Endothelial cell of umbilical vein (primary cell): ENCODE results near the gene PTPRF. TPM values are rescaled to one million over a fixed set of nuclear protein-coding genes. Genes with fewer than 3 reads are reported as not detected.

ENCODE experiments used
- BruUV-seq: library from RNA; stranded (reverse); fragments of 400-500 nt; replicated peaks from 2 replicates; lab custom pipeline; 2021; lab: Mats Ljungman, UMichigan
- CTCF ChIA-PET: fragments of 300-600, 350-600 bp; sonication (Branson Sonifier 250); formaldehyde crosslinking; loops from one replicate; lab custom pipeline; 2021; ENCODE audit warnings: antibody characterized with exemption, inconsistent platforms; lab: Charles Lee
- POLR2A ChIA-PET: fragments of 300-600, 350-600 bp; sonication (Branson Sonifier 250); formaldehyde crosslinking; loops from one replicate; lab custom pipeline; 2021; ENCODE audit warnings: antibody characterized with exemption, inconsistent platforms; lab: Charles Lee
- DNase-seq: peaks from one replicate; pipeline ENCODE4 v3.0.0-alpha.2; 2011; ENCODE audit warnings: low read depth, low spot score
- FAIRE-seq: peaks from 2 replicates; lab custom pipeline; 2011; peaks lifted over from hg19 to GRCh38; lab: Jason Lieb, UNC
- H2AFZ ChIP-seq: 2 replicates; pipeline ENCODE4 v1.6.0; 2012; ENCODE audit warnings: low read depth, low read length, control low read depth, inconsistent platforms
- H3K27ac ChIP-seq: 2 replicates; pipeline ENCODE4 v1.5.1; 2011; ENCODE audit warnings: low read depth, mild to moderate bottlenecking, control low read depth, low read length, moderate library complexity; ENCODE audit not compliant: insufficient read depth
- H3K27me3 ChIP-seq, 2 experiments: 2 replicates each; pipeline versions ENCODE4 v1.6.0 to v1.6.1; 2011; ENCODE audit warnings: low read length in 2 of 2, mixed read lengths in 1 of 2; ENCODE audit not compliant: control insufficient read depth in 2 of 2, insufficient read depth in 2 of 2
- H3K36me3 ChIP-seq, 2 experiments: 2 replicates in 1 of 2; 3 replicates in 1 of 2; pipeline ENCODE4 v1.5.1; 2011; ENCODE audit warnings: low read length in 2 of 2, mild to moderate bottlenecking in 1 of 2, moderate library complexity in 1 of 2; ENCODE audit not compliant: control insufficient read depth in 2 of 2, insufficient read depth in 2 of 2; ENCODE audit errors: extremely low read depth in 1 of 2
- H3K4me1 ChIP-seq: 3 replicates; pipeline ENCODE4 v1.5.1; 2011; ENCODE audit warnings: mild to moderate bottlenecking, low read length; ENCODE audit not compliant: control insufficient read depth, insufficient read depth; ENCODE audit errors: extremely low read depth
- H3K4me2 ChIP-seq: 2 replicates; pipeline ENCODE4 v1.6.1; 2011; ENCODE audit warnings: low read length, control low read depth, mixed read lengths; ENCODE audit not compliant: insufficient read depth
- H3K4me3 ChIP-seq, 3 experiments: fragments of 200-600 bp in 1 of 3; sonication (generic), shearing (Covaris generic) in 1 of 3; replicated peaks in 1 of 3; 2 replicates each; pipeline ENCODE4 v1.5.1; 2011 to 2016; ENCODE audit warnings: control low read depth in 3 of 3, low read length in 3 of 3, mild to moderate bottlenecking in 2 of 3, inconsistent platforms in 1 of 3, low read depth in 1 of 3, moderate library complexity in 1 of 3; ENCODE audit not compliant: insufficient read depth in 1 of 3
- H3K79me2 ChIP-seq: 2 replicates; pipeline ENCODE4 v1.6.0; 2012; ENCODE audit warnings: low read length, inconsistent platforms; ENCODE audit not compliant: control insufficient read depth, insufficient read depth
- H3K9ac ChIP-seq: replicated peaks from 2 replicates; pipeline ENCODE3; 2011; ENCODE audit warnings: low read length, control low read depth; ENCODE audit not compliant: insufficient read depth; ENCODE audit errors: extremely low read depth
- H3K9me1 ChIP-seq: replicated peaks from 3 replicates; pipeline ENCODE4 v1.6.0; 2011; ENCODE audit warnings: mild to moderate bottlenecking, low read length; ENCODE audit not compliant: control insufficient read depth, insufficient read depth; ENCODE audit errors: extremely low read depth
- H3K9me3 ChIP-seq: replicated peaks from 2 replicates; pipeline ENCODE4 v1.5.1; 2012; ENCODE audit warnings: low read length, inconsistent platforms; ENCODE audit not compliant: control insufficient read depth, insufficient read depth
- H4K20me1 ChIP-seq: replicated peaks from 2 replicates; pipeline ENCODE3; 2011; ENCODE audit warnings: mild to moderate bottlenecking, low read length; ENCODE audit not compliant: control insufficient read depth, insufficient read depth; ENCODE audit errors: extremely low read depth
- CTCF ChIP-seq, 2 donors: IDR thresholded peaks; 1 replicate in 1 of 2; 2 replicates in 1 of 2; pipeline ENCODE4 v1.5.1; 2011; ENCODE audit warnings: low read length in 2 of 2, mild to moderate bottlenecking in 2 of 2, moderate library complexity in 2 of 2, control low read depth in 1 of 2, inconsistent platforms in 1 of 2, low read depth in 1 of 2; ENCODE audit not compliant: insufficient read depth in 1 of 2; ENCODE audit errors: extremely low read depth in 1 of 2
- EZH2 ChIP-seq: IDR thresholded peaks from 2 replicates; pipeline ENCODE4 v1.6.1; 2012; ENCODE audit warnings: borderline replicate concordance, low read depth, mild to moderate bottlenecking, moderate library complexity, low read length, inconsistent platforms; ENCODE audit not compliant: severe bottlenecking
- FOS ChIP-seq: IDR thresholded peaks from 2 replicates; pipeline ENCODE4 v1.6.1; 2011; ENCODE audit warnings: mild to moderate bottlenecking, low read length, moderate library complexity, borderline replicate concordance; ENCODE audit not compliant: insufficient read depth
- GATA2 ChIP-seq: IDR thresholded peaks from 2 replicates; pipeline ENCODE4 v1.7.0; 2011; ENCODE audit warnings: low read depth, mild to moderate bottlenecking, moderate library complexity, mixed read lengths, low read length; ENCODE audit not compliant: insufficient read length, insufficient read depth
- JUN ChIP-seq: IDR thresholded peaks from 2 replicates; pipeline ENCODE4 v1.6.1; 2011; ENCODE audit warnings: borderline replicate concordance, low read depth; ENCODE audit not compliant: insufficient read length, insufficient read depth
- MYC ChIP-seq: IDR thresholded peaks from one replicate; pipeline ENCODE4 v1.6.1; 2011; ENCODE audit warnings: mild to moderate bottlenecking, low read depth, low read length
- POLR2A ChIP-seq: IDR thresholded peaks from 2 replicates; pipeline ENCODE4 v1.6.1; 2012; ENCODE audit warnings: low read depth, mild to moderate bottlenecking, control low read depth, low read length
- POLR2AphosphoS5 ChIP-seq: IDR thresholded peaks from 2 replicates; pipeline ENCODE4 v1.6.1; 2012; ENCODE audit warnings: low read depth, mild to moderate bottlenecking, control low read depth, low read length, moderate library complexity; ENCODE audit not compliant: insufficient read depth
- dilution Hi-C: fragments of 300-500 bp; cut with MboI; formaldehyde crosslinking; loops from one replicate; pipeline ENCODE4 v1.15.0; 2019; ENCODE audit warnings: low sequenced_read_pairs; ENCODE audit not compliant: extremely low pct_ligation_motif_present
- intact Hi-C: fragments of 100-400 bp; cut with micrococcal nuclease; formaldehyde crosslinking; loops from one replicate; pipeline ENCODE4 v1.10.0; 2022
- polyA plus RNA-seq, 4 experiments: library from polyadenylated mRNA; depleted of rRNA in 3 of 4; stranded (reverse) in 3 of 4; unstranded in 1 of 4; fragments of >200 nt; gene quantifications; 2 replicates each; pipeline versions ENCODE4 v1.2.1 to v1.2.3, GENCODE V29; 2011 to 2012; ENCODE audit warnings: missing spikeins in 1 of 4
- total RNA-seq: library from RNA; stranded (reverse); gene quantifications from 2 replicates; pipeline ENCODE4 v1.2.3, GENCODE V29; 2021
- TF ChIP-seq, protein P1 (sequence below): IDR thresholded peaks from 2 replicates; pipeline ENCODE4 v1.6.1; 2011; ENCODE audit not compliant: insufficient read depth, insufficient read length

PTPRF gene
- total and polyA plus RNA-seq, 2 donors (not counting 3 experiments of a cell fraction or from before 2014, with no cell fraction given): 217 to 338 TPM

- BruUV-seq: no TSS peak
- H2AFZ ChIP-seq: no peak overlapping the region
- H3K36me3 ChIP-seq: peaks cover 0 to 19% of the 10 kb centered on the region in 2 experiments
- no peaks in the 10 kb centered on the region for H4K20me1 ChIP-seq
- no peak for FAIRE-seq
- peaks cover 31% of the 10 kb centered on the region for H3K79me2 ChIP-seq
- no peak overlapping the region for H3K4me3 ChIP-seq
- no peak for TF ChIP-seq MYC
- no peak for TF ChIP-seq POLR2A
- TF ChIP-seq POLR2AphosphoS5: no peak
- dilution Hi-C loops: no loop called here
- intact Hi-C loops: no loop called here
- no peak overlapping the region for H3K9ac ChIP-seq
- no peaks in the 10 kb centered on the region for H3K27me3 ChIP-seq
- ChIA-PET POLR2A (no interaction called here), CTCF (interaction anchor here (5.9 kb wide), 1 partner anchor 9 kb away, joined by 28 read pairs; no protein-coding TSS in a partner anchor)
- H3K27ac ChIP-seq: no peak overlapping the region
- H3K4me1 ChIP-seq: peaks cover 14% of the 10 kb centered on the region
- H3K9me1 ChIP-seq: no peaks in the 10 kb centered on the region
- no peaks in the 10 kb centered on the region for H3K9me3 ChIP-seq
- H3K4me2 ChIP-seq: no peak overlapping the region
- DNase-seq: no peak
Observed at GRCh38 chr1:43545339-43545694, 14.6 kb downstream of the PTPRF start.

- Histone ChIP-seq H3K27ac (no peak overlapping the region), H3K79me2 (peaks cover 31% of the 10 kb centered on the region), H3K36me3 (peaks cover 0 to 19% of the 10 kb centered on the region in 2 experiments), H3K9me3 (no peaks in the 10 kb centered on the region), H3K9ac (no peak overlapping the region), H3K4me2 (no peak overlapping the region), H2AFZ (no peak overlapping the region), H3K4me3 (no peak overlapping the region), H3K4me1 (peaks cover 10% of the 10 kb centered on the region), H3K9me1 (no peaks in the 10 kb centered on the region), H3K27me3 (no peaks in the 10 kb centered on the region), H4K20me1 (no peaks in the 10 kb centered on the region)
- DNase-seq (peak; percentile 58), FAIRE-seq (peak; percentile 87)
- TF ChIP-seq JUN: no peak
- no peak for TF ChIP-seq GATA2
- TF ChIP-seq POLR2AphosphoS5: no peak
- no peak for TF ChIP-seq FOS
- no peak for TF ChIP-seq CTCF (IDR thresholded peaks at IDR 0.05; ENCODE audit: extremely low read depth in 1 of 2, insufficient read depth in 1 of 2, low read depth in 1 of 2, low read length in 2 of 2)
- no peak for TF ChIP-seq POLR2A
- TF ChIP-seq, protein P1, sequence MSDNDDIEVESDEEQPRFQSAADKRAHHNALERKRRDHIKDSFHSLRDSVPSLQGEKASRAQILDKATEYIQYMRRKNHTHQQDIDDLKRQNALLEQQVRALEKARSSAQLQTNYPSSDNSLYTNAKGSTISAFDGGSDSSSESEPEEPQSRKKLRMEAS: no peak
- no peak for TF ChIP-seq MYC
- TF ChIP-seq EZH2: no peak
- ChIA-PET POLR2A (no interaction called here), CTCF (interaction anchor here (5.9 kb wide), 1 partner anchor 8 kb away, joined by 28 read pairs; no protein-coding TSS in a partner anchor)
- intact Hi-C loops (no loop called here), dilution Hi-C loops (no loop called here)
- no TSS peak for BruUV-seq
Observed at GRCh38 chr1:43545695-43546387, 15.2 kb downstream of the PTPRF start.
